GM12891 (cell line): ENCODE data around the gene RGCC.

Experiments
- POLR2A ChIP-seq: IDR thresholded peaks from 2 replicates; pipeline ENCODE4 v1.6.1; 2011; ENCODE audit warnings: low read depth, low read length, control low read depth
- POLR2AphosphoS5 ChIP-seq: IDR thresholded peaks from 2 replicates; pipeline ENCODE4 v1.6.1; 2011; ENCODE audit warnings: low read depth, low read length, control low read depth
- POU2F2 ChIP-seq: IDR thresholded peaks from 2 replicates; pipeline ENCODE4 v1.6.1; 2011; ENCODE audit warnings: low read depth, mild to moderate bottlenecking, control low read depth, low read length, moderate library complexity
- SPI1 ChIP-seq: IDR thresholded peaks from 2 replicates; pipeline ENCODE4 v1.6.1; 2011; ENCODE audit warnings: low read depth, low read length, control low read depth
- TAF1 ChIP-seq: IDR thresholded peaks from 2 replicates; pipeline ENCODE4 v1.6.1; 2011; ENCODE audit warnings: low read depth, low read length, control low read depth

- TF ChIP-seq POLR2AphosphoS5 = no peak
- TF ChIP-seq POLR2A = no peak
- TF ChIP-seq POU2F2 = no peak
- no peak for TF ChIP-seq SPI1
- no peak for TF ChIP-seq TAF1
These were observed 39.3 kb upstream of the RGCC start for GRCh38 chr13:41418027-41418426.
